ENCODE measurements around the gene ATP10D.

GRCh38 chr4:47642191-47642830 lies 157.2 kb downstream of the ATP10D start:
- no peak for TF ChIP-seq CTCF (IDR thresholded peaks at IDR 0.05)
- TF ChIP-seq POLR2A (IDR thresholded peaks at IDR 0.05) = no peak

All from testis (tissue), 2 donors.